Peyer's patch (tissue), 4 donors: Measurements from ENCODE around the gene REL.

ENCODE experiments used
- CTCF ChIP-seq, 6 experiments: fragments of 450-650 bp in 4 of 6; fragments of 200-600 bp in 2 of 6; sonication (generic) in 1 of 6; IDR thresholded peaks; one replicate each; pipeline ENCODE4 v1.5.1; 2017 to 2019; ENCODE audit warnings: antibody characterized with exemption in 6 of 6, mild to moderate bottlenecking in 3 of 6, moderate library complexity in 1 of 6
- POLR2A ChIP-seq, 2 donors: fragments of 450-650 bp; IDR thresholded peaks; one replicate each; pipeline ENCODE4 v1.5.1; 2017; ENCODE audit warnings: antibody characterized with exemption in 2 of 2, mild to moderate bottlenecking in 2 of 2, moderate library complexity in 2 of 2

GRCh38 chr2:60906395-60906794 lies 25.0 kb downstream of the REL start:
- TF ChIP-seq POLR2A (IDR thresholded peaks at IDR 0.05) (no peak), CTCF (IDR thresholded peaks at IDR 0.05) (no peak)
